OCI-LY3 (cell line): ENCODE measurements around the gene NOL12.
"Not testable (repeated sequence)": the region's sequence is repeated elsewhere in the genome, so short reads cannot be mapped to it uniquely, and the experiment has no call there.

Experiments used
- H2AFZ ChIP-seq: fragments of 200-600, 300-600 bp; shearing (Covaris generic); 2 replicates; pipeline ENCODE4 v1.6.0; 2014; ENCODE audit warnings: antibody characterized with exemption, low read depth, low read length
- H3K27ac ChIP-seq: fragments of 200-600, 300-600 bp; sonication (generic); 2 replicates; pipeline ENCODE4 v1.5.1; 2014; ENCODE audit warnings: mild to moderate bottlenecking, low read length, moderate library complexity, mixed read lengths
- H3K27me3 ChIP-seq: fragments of 200-600, 300-600 bp; sonication (generic); 2 replicates; pipeline ENCODE4 v1.6.1; 2014; ENCODE audit warnings: low read depth, low read length, mixed read lengths
- H3K36me3 ChIP-seq: fragments of 200-600, 300-600 bp; sonication (generic); replicated peaks from 2 replicates; pipeline ENCODE3; 2014; ENCODE audit warnings: low read depth, low read length, mixed read lengths
- H3K4me1 ChIP-seq: fragments of 300-600, 200-600 bp; sonication (generic); 2 replicates; pipeline ENCODE4 v1.6.1; 2014; ENCODE audit warnings: low read length, mixed read lengths
- H3K4me2 ChIP-seq: fragments of 200-600, 300-600 bp; sonication (generic); 2 replicates; pipeline ENCODE4 v1.6.1; 2014; ENCODE audit warnings: low read length, mixed read lengths
- H3K4me3 ChIP-seq: fragments of 300-600, 200-600 bp; sonication (generic); 2 replicates; pipeline ENCODE4 v1.5.1; 2014; ENCODE audit warnings: antibody characterized with exemption, mild to moderate bottlenecking, low read length, moderate library complexity
- H3K79me2 ChIP-seq: fragments of 300-600, 200-600 bp; shearing (Covaris generic); 2 replicates; pipeline ENCODE4 v1.6.1; 2014; ENCODE audit warnings: mild to moderate bottlenecking, low read length, mixed read lengths
- H3K9ac ChIP-seq: fragments of 300-600, 200-600 bp; shearing (Covaris generic); 2 replicates; pipeline ENCODE4 v1.6.0; 2014; ENCODE audit warnings: mild to moderate bottlenecking, low read length, moderate library complexity
- H3K9me3 ChIP-seq: fragments of 200-600, 300-600 bp; shearing (Covaris generic); 2 replicates; pipeline ENCODE4 v1.6.1; 2014; ENCODE audit warnings: low read length, mixed read lengths; ENCODE audit not compliant: insufficient read depth
- H4K20me1 ChIP-seq: fragments of 200-600, 300-600 bp; sonication (generic); 2 replicates; pipeline ENCODE4 v1.6.1; 2016; ENCODE audit warnings: low read length, mixed read lengths; ENCODE audit not compliant: insufficient read depth
- CTCF ChIP-seq: fragments of 200-600, 300-600 bp; sonication (generic); IDR thresholded peaks from 2 replicates; pipeline ENCODE4 v1.5.1; 2014; ENCODE audit warnings: antibody characterized with exemption, low read length, low read depth
- EZH2phosphoT487 ChIP-seq: fragments of 200-600 bp; shearing (Covaris generic); IDR thresholded peaks from 2 replicates; pipeline ENCODE4 v1.6.1; 2018; ENCODE audit warnings: antibody characterized with exemption, mixed run types, low read depth

The NOL12 gene

GRCh38 chr22:37715760-37716159 is 29.6 kb downstream of the NOL12 start:
- H3K79me2 ChIP-seq, result no peaks in the 10 kb centered on the region
- H3K4me1 ChIP-seq, result no peaks in the 10 kb centered on the region
- H3K4me3 ChIP-seq, result no peak overlapping the region
- no peaks in the 10 kb centered on the region for H3K9me3 ChIP-seq
- no peaks in the 10 kb centered on the region for H3K27me3 ChIP-seq
- no peaks in the 10 kb centered on the region for H4K20me1 ChIP-seq
- no peaks in the 10 kb centered on the region for H3K36me3 ChIP-seq
- TF ChIP-seq CTCF, result no peak
- TF ChIP-seq EZH2phosphoT487, result no peak
- H3K4me2 ChIP-seq, result no peak overlapping the region
- no peak overlapping the region for H2AFZ ChIP-seq
- H3K9ac ChIP-seq, result no peak overlapping the region
- H3K27ac ChIP-seq, result no peak overlapping the region

- no peaks in the 10 kb centered on the region for H4K20me1 ChIP-seq
- H3K9me3 ChIP-seq, result no peaks in the 10 kb centered on the region
- H3K4me3 ChIP-seq, result no peak overlapping the region
- H3K27ac ChIP-seq, result no peak overlapping the region
- no peaks in the 10 kb centered on the region for H3K79me2 ChIP-seq
- TF ChIP-seq CTCF, result no peak
- no peak for TF ChIP-seq EZH2phosphoT487
- H3K4me1 ChIP-seq, result no peaks in the 10 kb centered on the region
- no peak overlapping the region for H3K4me2 ChIP-seq
- no peaks in the 10 kb centered on the region for H3K36me3 ChIP-seq
- no peak overlapping the region for H3K9ac ChIP-seq
- H2AFZ ChIP-seq, result no peak overlapping the region
- H3K27me3 ChIP-seq, result no peaks in the 10 kb centered on the region
Observed at GRCh38 chr22:37716708-37717107, 30.6 kb downstream of the NOL12 start.

GRCh38 chr22:37717235-37717634 is 31.1 kb downstream of the NOL12 start:
- H3K27ac ChIP-seq, H3K4me3 ChIP-seq, H3K27me3 ChIP-seq: not testable (repeated sequence)

GRCh38 chr22:37717746-37718305 is 31.7 kb downstream of the NOL12 start:
- H3K4me3 ChIP-seq, H3K9me3 ChIP-seq, H3K27ac ChIP-seq, H3K36me3 ChIP-seq, H3K4me2 ChIP-seq, H3K27me3 ChIP-seq, H4K20me1 ChIP-seq, H2AFZ ChIP-seq, H3K9ac ChIP-seq, H3K4me1 ChIP-seq, H3K79me2 ChIP-seq: not testable (repeated sequence)

More at GRCh38 chr22:37717235-37717634, 31.1 kb downstream of the NOL12 start:
- H2AFZ ChIP-seq, H3K9ac ChIP-seq, H4K20me1 ChIP-seq, H3K4me2 ChIP-seq, H3K4me1 ChIP-seq, H3K9me3 ChIP-seq, H3K36me3 ChIP-seq, H3K79me2 ChIP-seq: not testable (repeated sequence)

- Histone ChIP-seq H3K4me1 (0 out of 2 replicates have a peak, but pooled peaks cover 5% of the 10 kb centered on the region), H3K9me3 (no peaks in the 10 kb centered on the region), H3K79me2 (no peaks in the 10 kb centered on the region), H3K9ac (no peak overlapping the region), H3K27ac (no peak overlapping the region), H3K27me3 (no peaks in the 10 kb centered on the region), H3K4me2 (no peak overlapping the region), H4K20me1 (no peaks in the 10 kb centered on the region), H2AFZ (no peak overlapping the region), H3K4me3 (no peak overlapping the region), H3K36me3 (no peaks in the 10 kb centered on the region)
- no peak for TF ChIP-seq CTCF
- TF ChIP-seq EZH2phosphoT487, result no peak
Observed at GRCh38 chr22:37725551-37726240, 39.6 kb downstream of the NOL12 start.
